Head of caudate nucleus (tissue), 42 donors: ENCODE measurements around the gene NQO1.
"Not testable (repeated sequence)": the region's sequence is repeated elsewhere in the genome, so short reads cannot be mapped to it uniquely, and the experiment has no call there.

Experiments used
- DNase-seq, 42 donors: peaks; one replicate each; pipeline versions ENCODE4 v3.0.0 to v3.0.0-alpha.2; 2020 to 2021; ENCODE audit warnings: mixed read lengths in 7 of 42
- intact Hi-C: fragments of 100-400 bp; cut with DNase I; formaldehyde crosslinking; loops from one replicate; pipeline ENCODE4 v1.15.0; 2022

Gene NQO1

GRCh38 chr16:69745959-69746358 is 19.6 kb upstream of the NQO1 start:
- intact Hi-C loops: no loop called here
- DNase-seq: no peak

- DNase-seq: peak in 3 of 42 donors; percentile 45 to 53 (median 49)
- intact Hi-C loops: no loop called here
Observed at GRCh38 chr16:69745232-69745612, 18.9 kb upstream of the NQO1 start.

- no peak for DNase-seq
Observed at GRCh38 chr16:69744363-69745231, 18.2 kb upstream of the NQO1 start.

GRCh38 chr16:69741951-69742904 is 15.9 kb upstream of the NQO1 start:
- intact Hi-C loops: no loop called here
- peak in 29 of 42 donors; percentile 26 to 76 (median 52) for DNase-seq

More at GRCh38 chr16:69744363-69745231, 18.2 kb upstream of the NQO1 start:
- intact Hi-C loops: no loop called here

GRCh38 chr16:69741519-69741918 is 15.2 kb upstream of the NQO1 start:
- intact Hi-C loops: no loop called here

GRCh38 chr16:69732101-69732500 is 5.7 kb upstream of the NQO1 start:
- no peak for DNase-seq
- intact Hi-C loops: no loop called here

More at GRCh38 chr16:69741519-69741918, 15.2 kb upstream of the NQO1 start:
- DNase-seq: peak in 7 of 42 donors; percentile 31 to 61 (median 43)

GRCh38 chr16:69731280-69731679 is 4.9 kb upstream of the NQO1 start:
- DNase-seq, intact Hi-C loops: not testable (repeated sequence)

- DNase-seq: peak in 1 of 42 donors; percentile 19
- intact Hi-C loops: not testable (repeated sequence)
Observed at GRCh38 chr16:69729030-69729429, 2.7 kb upstream of the NQO1 start.

GRCh38 chr16:69727916-69728270 is 1.5 kb upstream of the NQO1 start:
- intact Hi-C loops: no loop called here
- DNase-seq: peak in 35 of 42 donors; percentile 47 to 83 (median 65)

- intact Hi-C loops: no loop called here
- DNase-seq: peak in 5 of 42 donors; percentile 17 to 44 (median 28)
Observed at GRCh38 chr16:69725480-69726312, 664 bp downstream of the NQO1 start.

GRCh38 chr16:69724981-69725479 is 1.3 kb downstream of the NQO1 start:
- peak in 3 of 42 donors; percentile 37 to 54 (median 43) for DNase-seq
- intact Hi-C loops: no loop called here

- intact Hi-C loops: no loop called here
- DNase-seq: peak in 1 of 42 donors; percentile 27
Observed at GRCh38 chr16:69724414-69724873, 1.9 kb downstream of the NQO1 start.

- intact Hi-C loops: no loop called here
- peak in 1 of 42 donors; percentile 39 for DNase-seq
Observed at GRCh38 chr16:69721441-69721957, 4.9 kb downstream of the NQO1 start.

- peak in 3 of 42 donors; percentile 6 to 34 (median 33) for DNase-seq
- intact Hi-C loops: no loop called here
Observed at GRCh38 chr16:69720822-69721430, 5.4 kb downstream of the NQO1 start.

GRCh38 chr16:69718111-69718764 is 8.1 kb downstream of the NQO1 start:
- intact Hi-C loops: no loop called here
- peak in 7 of 42 donors; percentile 37 to 64 (median 45) for DNase-seq

- intact Hi-C loops: no loop called here
Observed at GRCh38 chr16:69717066-69717465, 9.3 kb downstream of the NQO1 start.

GRCh38 chr16:69712914-69713581 is 13.3 kb downstream of the NQO1 start:
- peak in 2 of 42 donors; percentile 39 to 40 for DNase-seq
- intact Hi-C loops: no loop called here

More at GRCh38 chr16:69717066-69717465, 9.3 kb downstream of the NQO1 start:
- DNase-seq: peak in 2 of 42 donors; percentile 38 to 56
